Measurements from ENCODE around the gene SPATA6. TPM values are rescaled to one million over a fixed set of nuclear protein-coding genes. Genes with fewer than 3 reads are reported as not detected.

The SPATA6 gene
- total RNA-seq, 4 donors from 2014 or later: 0.85 to 7.0 (median 3.2) TPM

DNA sequence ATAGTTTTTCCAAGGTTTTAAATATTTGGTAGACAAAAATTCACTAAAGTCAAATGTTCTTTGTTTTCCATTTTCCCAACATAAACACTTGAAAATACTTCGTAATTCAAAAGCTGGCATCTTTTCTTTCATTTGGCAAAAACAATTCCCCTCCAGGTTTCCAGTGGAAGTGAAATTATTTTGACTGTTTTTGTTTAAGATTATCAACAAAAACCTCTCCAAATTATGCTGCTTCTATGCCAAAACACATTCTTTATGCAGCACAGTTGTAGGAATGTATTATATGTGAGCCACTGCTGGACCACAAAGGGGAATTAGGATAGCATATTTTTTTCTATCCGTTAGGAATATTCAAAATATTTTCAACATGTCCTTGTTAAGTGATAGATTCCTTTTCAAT lies 205.4 kb downstream of the SPATA6 start:
- in situ Hi-C loops (cut with MboI; ENCODE audit: low sequenced_read_pairs in 4 of 4): no loop called here
- no peaks in the 10 kb centered on the region for H3K36me3 ChIP-seq
- DNase-seq (no peak), ATAC-seq (no peak)
- no peaks in the 10 kb centered on the region for H3K4me1 ChIP-seq
- no peaks in the 10 kb centered on the region for H3K9me3 ChIP-seq
- H3K4me3 ChIP-seq: no peak overlapping the region
- no peaks in the 10 kb centered on the region for H3K27me3 ChIP-seq
- intact Hi-C loops (cut with DNase I; ENCODE audit: low total_unique reads): no loop called here
- no peak overlapping the region for H3K27ac ChIP-seq
- TF ChIP-seq POLR2A (IDR thresholded peaks at IDR 0.05): no peak
- TF ChIP-seq, protein P1, sequence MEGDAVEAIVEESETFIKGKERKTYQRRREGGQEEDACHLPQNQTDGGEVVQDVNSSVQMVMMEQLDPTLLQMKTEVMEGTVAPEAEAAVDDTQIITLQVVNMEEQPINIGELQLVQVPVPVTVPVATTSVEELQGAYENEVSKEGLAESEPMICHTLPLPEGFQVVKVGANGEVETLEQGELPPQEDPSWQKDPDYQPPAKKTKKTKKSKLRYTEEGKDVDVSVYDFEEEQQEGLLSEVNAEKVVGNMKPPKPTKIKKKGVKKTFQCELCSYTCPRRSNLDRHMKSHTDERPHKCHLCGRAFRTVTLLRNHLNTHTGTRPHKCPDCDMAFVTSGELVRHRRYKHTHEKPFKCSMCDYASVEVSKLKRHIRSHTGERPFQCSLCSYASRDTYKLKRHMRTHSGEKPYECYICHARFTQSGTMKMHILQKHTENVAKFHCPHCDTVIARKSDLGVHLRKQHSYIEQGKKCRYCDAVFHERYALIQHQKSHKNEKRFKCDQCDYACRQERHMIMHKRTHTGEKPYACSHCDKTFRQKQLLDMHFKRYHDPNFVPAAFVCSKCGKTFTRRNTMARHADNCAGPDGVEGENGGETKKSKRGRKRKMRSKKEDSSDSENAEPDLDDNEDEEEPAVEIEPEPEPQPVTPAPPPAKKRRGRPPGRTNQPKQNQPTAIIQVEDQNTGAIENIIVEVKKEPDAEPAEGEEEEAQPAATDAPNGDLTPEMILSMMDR (IDR thresholded peaks at IDR 0.05 in 4 of 5, conservative IDR thresholded peaks at IDR 0.05 in 1 of 5): no peak

GRCh38 chr1:48263041-48263440 lies 209.0 kb downstream of the SPATA6 start:
- ATAC-seq (no peak), DNase-seq (no peak)
- H3K4me3 ChIP-seq: no peak overlapping the region
- no peak overlapping the region for H3K27ac ChIP-seq
- no peaks in the 10 kb centered on the region for H3K4me1 ChIP-seq
- no peaks in the 10 kb centered on the region for H3K36me3 ChIP-seq
- intact Hi-C loops (cut with DNase I; ENCODE audit: low total_unique reads): no loop called here
- TF ChIP-seq, protein P1 (IDR thresholded peaks at IDR 0.05 in 4 of 5, conservative IDR thresholded peaks at IDR 0.05 in 1 of 5): no peak
- no peak for TF ChIP-seq POLR2A (IDR thresholded peaks at IDR 0.05)
- H3K9me3 ChIP-seq: no peaks in the 10 kb centered on the region
- no peaks in the 10 kb centered on the region for H3K27me3 ChIP-seq
- in situ Hi-C loops (cut with MboI; ENCODE audit: low sequenced_read_pairs in 4 of 4): no loop called here

- H3K9me3 ChIP-seq: no peaks in the 10 kb centered on the region
- no peak for ATAC-seq
- H3K4me3 ChIP-seq: no peak overlapping the region
- no peaks in the 10 kb centered on the region for H3K36me3 ChIP-seq
- intact Hi-C loops (cut with DNase I; ENCODE audit: low total_unique reads): no loop called here
- no peak for TF ChIP-seq POLR2A (IDR thresholded peaks at IDR 0.05)
- TF ChIP-seq, protein P1 (IDR thresholded peaks at IDR 0.05 in 4 of 5, conservative IDR thresholded peaks at IDR 0.05 in 1 of 5): no peak
- no peaks in the 10 kb centered on the region for H3K4me1 ChIP-seq
- H3K27me3 ChIP-seq: no peaks in the 10 kb centered on the region
- DNase-seq: no peak
- H3K27ac ChIP-seq: no peak overlapping the region
- in situ Hi-C loops (cut with MboI; ENCODE audit: low sequenced_read_pairs in 4 of 4): no loop called here
Measured at GRCh38 chr1:48261881-48262400, 210.1 kb downstream of the SPATA6 start.

GRCh38 chr1:48258106-48258505 lies 213.9 kb downstream of the SPATA6 start:
- intact Hi-C loops (cut with DNase I; ENCODE audit: low total_unique reads): no loop called here
- in situ Hi-C loops (cut with MboI; ENCODE audit: low sequenced_read_pairs in 4 of 4): no loop called here
- TF ChIP-seq, protein P1 (IDR thresholded peaks at IDR 0.05 in 4 of 5, conservative IDR thresholded peaks at IDR 0.05 in 1 of 5): no peak
- no peak for TF ChIP-seq POLR2A (IDR thresholded peaks at IDR 0.05)
- Histone ChIP-seq H3K4me3 (no peak overlapping the region), H3K27ac (no peak overlapping the region), H3K36me3 (no peaks in the 10 kb centered on the region), H3K9me3 (no peaks in the 10 kb centered on the region), H3K4me1 (no peaks in the 10 kb centered on the region), H3K27me3 (no peaks in the 10 kb centered on the region)
- no peak for ATAC-seq
- DNase-seq: no peak

DNA sequence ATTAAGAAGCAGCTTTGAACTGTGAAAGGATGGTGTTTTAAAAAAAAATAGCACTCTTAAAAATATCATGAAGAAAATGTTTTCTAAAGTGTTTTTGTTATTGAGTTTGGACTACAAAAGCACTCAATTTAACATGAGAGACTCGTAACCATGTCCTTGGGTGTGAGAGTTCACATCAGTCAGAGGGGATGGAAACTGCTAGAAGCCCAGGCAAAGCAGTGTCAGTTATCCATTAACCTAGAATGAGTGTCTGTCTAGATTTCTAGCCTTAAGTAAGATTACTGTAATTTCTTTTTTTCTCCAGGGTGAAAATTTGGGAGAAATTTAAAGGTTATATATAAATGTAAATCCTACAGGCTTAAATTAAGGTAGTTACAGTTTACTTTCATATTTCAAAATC lies 217.8 kb downstream of the SPATA6 start:
- TF ChIP-seq POLR2A (IDR thresholded peaks at IDR 0.05): no peak
- TF ChIP-seq, protein P1 (IDR thresholded peaks at IDR 0.05 in 4 of 5, conservative IDR thresholded peaks at IDR 0.05 in 1 of 5): no peak
- Histone ChIP-seq H3K9me3 (no peaks in the 10 kb centered on the region), H3K4me1 (no peaks in the 10 kb centered on the region), H3K4me3 (no peak overlapping the region), H3K27ac (no peak overlapping the region), H3K36me3 (no peaks in the 10 kb centered on the region), H3K27me3 (no peaks in the 10 kb centered on the region)
- intact Hi-C loops (cut with DNase I; ENCODE audit: low total_unique reads) (no loop called here), in situ Hi-C loops (cut with MboI; ENCODE audit: low sequenced_read_pairs in 4 of 4) (no loop called here)
- ATAC-seq: no peak
- no peak for DNase-seq
